Forelimb muscle (tissue), 1 donor: ENCODE measurements around the gene C10orf71. TPM values are rescaled to one million over a fixed set of nuclear protein-coding genes. Genes with fewer than 3 reads are reported as not detected.

Source experiments
- polyA plus RNA-seq: library from polyadenylated mRNA; unstranded; fragments of 120-200 nt; gene quantifications from one replicate; pipeline ENCODE4 v1.2.1, GENCODE V29; 2013; ENCODE audit not compliant: insufficient read length

C10orf71 gene
- polyA plus RNA-seq, 1 donor: 36.6 TPM

Other genes starting within 250 kb of the C10orf71 start
- gene VSTM4, start 183.6 kb upstream of the C10orf71 start, polyA plus RNA-seq: 40.9 TPM
- gene FAM170B, start 165.1 kb upstream of the C10orf71 start, polyA plus RNA-seq: not detected
- 5.6 TPM for gene TMEM273, start 110.8 kb upstream of the C10orf71 start, polyA plus RNA-seq
- gene DRGX, start 96.9 kb downstream of the C10orf71 start, polyA plus RNA-seq: not detected
- 10.6 TPM for gene ERCC6, start 240.0 kb downstream of the C10orf71 start, polyA plus RNA-seq